ENCODE results near the gene SLC35D1.

DNA sequence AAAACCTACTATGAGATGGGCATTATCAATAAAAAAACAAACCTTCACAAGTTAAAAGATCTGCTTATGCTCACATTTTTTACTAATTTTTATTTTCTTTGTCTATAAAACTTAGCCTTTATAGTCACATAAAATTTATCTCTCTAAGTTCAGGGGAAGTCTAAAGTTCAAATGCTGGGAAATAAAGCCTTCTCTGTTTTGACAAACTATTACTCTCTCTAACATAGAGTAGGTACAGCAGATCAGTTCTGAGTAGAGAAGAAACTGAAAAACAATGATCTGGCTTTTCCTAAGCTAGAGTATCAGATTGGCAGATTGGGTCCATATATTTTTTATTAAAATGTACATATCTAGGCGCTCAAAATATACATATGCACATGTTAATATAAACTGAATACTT is 49.6 kb upstream of the SLC35D1 start:
- TF ChIP-seq POLR2A (IDR thresholded peaks at IDR 0.05; ENCODE audit: low read depth, low read length) (no peak), BRCA1 (IDR thresholded peaks at IDR 0.05; ENCODE audit: low read depth, low read length) (no peak), FOS (IDR thresholded peaks at IDR 0.05; ENCODE audit: borderline replicate concordance, extremely low read depth, insufficient read length) (no peak), JUNB (IDR thresholded peaks at IDR 0.05) (no peak), SREBF2 (IDR thresholded peaks at IDR 0.05; ENCODE audit: low read length) (no peak), EZH2 (IDR thresholded peaks at IDR 0.05; ENCODE audit: borderline replicate concordance, control insufficient read depth, low read depth, low read length) (no peak)
- TF ChIP-seq, protein P1, sequence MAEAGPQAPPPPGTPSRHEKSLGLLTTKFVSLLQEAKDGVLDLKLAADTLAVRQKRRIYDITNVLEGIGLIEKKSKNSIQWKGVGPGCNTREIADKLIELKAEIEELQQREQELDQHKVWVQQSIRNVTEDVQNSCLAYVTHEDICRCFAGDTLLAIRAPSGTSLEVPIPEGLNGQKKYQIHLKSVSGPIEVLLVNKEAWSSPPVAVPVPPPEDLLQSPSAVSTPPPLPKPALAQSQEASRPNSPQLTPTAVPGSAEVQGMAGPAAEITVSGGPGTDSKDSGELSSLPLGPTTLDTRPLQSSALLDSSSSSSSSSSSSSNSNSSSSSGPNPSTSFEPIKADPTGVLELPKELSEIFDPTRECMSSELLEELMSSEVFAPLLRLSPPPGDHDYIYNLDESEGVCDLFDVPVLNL (IDR thresholded peaks at IDR 0.05; ENCODE audit: low read depth, low read length): no peak
- TF ChIP-seq, protein P2, sequence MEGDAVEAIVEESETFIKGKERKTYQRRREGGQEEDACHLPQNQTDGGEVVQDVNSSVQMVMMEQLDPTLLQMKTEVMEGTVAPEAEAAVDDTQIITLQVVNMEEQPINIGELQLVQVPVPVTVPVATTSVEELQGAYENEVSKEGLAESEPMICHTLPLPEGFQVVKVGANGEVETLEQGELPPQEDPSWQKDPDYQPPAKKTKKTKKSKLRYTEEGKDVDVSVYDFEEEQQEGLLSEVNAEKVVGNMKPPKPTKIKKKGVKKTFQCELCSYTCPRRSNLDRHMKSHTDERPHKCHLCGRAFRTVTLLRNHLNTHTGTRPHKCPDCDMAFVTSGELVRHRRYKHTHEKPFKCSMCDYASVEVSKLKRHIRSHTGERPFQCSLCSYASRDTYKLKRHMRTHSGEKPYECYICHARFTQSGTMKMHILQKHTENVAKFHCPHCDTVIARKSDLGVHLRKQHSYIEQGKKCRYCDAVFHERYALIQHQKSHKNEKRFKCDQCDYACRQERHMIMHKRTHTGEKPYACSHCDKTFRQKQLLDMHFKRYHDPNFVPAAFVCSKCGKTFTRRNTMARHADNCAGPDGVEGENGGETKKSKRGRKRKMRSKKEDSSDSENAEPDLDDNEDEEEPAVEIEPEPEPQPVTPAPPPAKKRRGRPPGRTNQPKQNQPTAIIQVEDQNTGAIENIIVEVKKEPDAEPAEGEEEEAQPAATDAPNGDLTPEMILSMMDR (IDR thresholded peaks at IDR 0.05 in 2 of 3, conservative IDR thresholded peaks at IDR 0.05 in 1 of 3; ENCODE audit: control insufficient read depth in 2 of 3, extremely low read depth in 1 of 3, insufficient read depth in 1 of 3, low read depth in 3 of 3, low read length in 3 of 3): no peak
